GM06990 (cell line): ENCODE results near the gene S100A6.

Experiments
- DNase-seq: peaks from one replicate; pipeline ENCODE4 v3.0.0-alpha.2; 2011; ENCODE audit not compliant: insufficient read length; ENCODE audit errors: extremely low read depth
- H3K27me3 ChIP-seq: replicated peaks from 2 replicates; pipeline ENCODE4 v1.6.0; 2011; ENCODE audit warnings: low read length; ENCODE audit not compliant: control insufficient read depth, insufficient read depth
- H3K36me3 ChIP-seq: 2 replicates; pipeline ENCODE4 v1.5.1; 2011; ENCODE audit warnings: low read length; ENCODE audit not compliant: control insufficient read depth, insufficient read depth
- H3K4me3 ChIP-seq: replicated peaks from 2 replicates; pipeline ENCODE4 v1.5.1; 2011; ENCODE audit warnings: low read depth, mild to moderate bottlenecking, control low read depth, low read length
- TF ChIP-seq, protein P1 (sequence below): IDR thresholded peaks from 2 replicates; pipeline ENCODE4 v1.5.1; 2011; ENCODE audit warnings: low read length, control low read depth, mild to moderate bottlenecking, inconsistent platforms; ENCODE audit not compliant: insufficient read depth, poor library complexity, severe bottlenecking

Gene S100A6

DNA sequence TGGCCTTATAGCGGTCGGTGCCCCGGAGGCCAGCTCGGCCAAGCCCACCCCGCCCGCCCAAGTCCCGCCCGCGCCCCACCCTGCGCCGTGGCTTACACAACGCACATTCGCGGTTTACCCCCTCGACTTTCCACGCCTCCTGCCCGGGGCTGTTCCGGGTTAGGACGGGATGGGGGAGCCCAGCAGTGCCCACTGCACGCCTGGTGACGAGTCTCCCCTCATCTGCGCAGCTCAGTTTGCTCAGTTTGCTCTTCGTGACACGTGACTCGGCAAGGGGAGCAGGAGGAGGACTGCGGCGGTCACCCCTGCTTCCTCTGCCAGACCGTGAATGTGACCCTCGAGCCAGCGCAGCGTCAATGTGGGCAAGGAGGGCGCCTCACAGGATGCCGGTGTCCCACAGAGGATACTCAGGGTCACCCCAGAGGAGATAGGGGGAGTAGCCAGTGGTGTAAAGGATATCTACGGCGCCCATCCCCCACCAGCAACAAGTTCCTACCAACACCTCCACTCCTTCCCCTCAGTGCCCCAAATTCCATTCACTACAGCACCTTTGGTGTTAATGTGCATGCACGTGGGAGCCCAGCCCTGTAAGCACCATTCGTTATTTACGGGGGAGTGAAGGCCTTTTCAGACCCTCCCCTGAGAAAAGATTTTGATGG, 350 bp upstream of the S100A6 start:
- H3K36me3 ChIP-seq: no peaks in the 10 kb centered on the region
- no peaks in the 10 kb centered on the region; the same call in 1 of the 2 replicates for H3K27me3 ChIP-seq
- peak; percentile 55 for DNase-seq
- H3K4me3 ChIP-seq: peak overlapping the region; percentile 48
- TF ChIP-seq, protein P1, sequence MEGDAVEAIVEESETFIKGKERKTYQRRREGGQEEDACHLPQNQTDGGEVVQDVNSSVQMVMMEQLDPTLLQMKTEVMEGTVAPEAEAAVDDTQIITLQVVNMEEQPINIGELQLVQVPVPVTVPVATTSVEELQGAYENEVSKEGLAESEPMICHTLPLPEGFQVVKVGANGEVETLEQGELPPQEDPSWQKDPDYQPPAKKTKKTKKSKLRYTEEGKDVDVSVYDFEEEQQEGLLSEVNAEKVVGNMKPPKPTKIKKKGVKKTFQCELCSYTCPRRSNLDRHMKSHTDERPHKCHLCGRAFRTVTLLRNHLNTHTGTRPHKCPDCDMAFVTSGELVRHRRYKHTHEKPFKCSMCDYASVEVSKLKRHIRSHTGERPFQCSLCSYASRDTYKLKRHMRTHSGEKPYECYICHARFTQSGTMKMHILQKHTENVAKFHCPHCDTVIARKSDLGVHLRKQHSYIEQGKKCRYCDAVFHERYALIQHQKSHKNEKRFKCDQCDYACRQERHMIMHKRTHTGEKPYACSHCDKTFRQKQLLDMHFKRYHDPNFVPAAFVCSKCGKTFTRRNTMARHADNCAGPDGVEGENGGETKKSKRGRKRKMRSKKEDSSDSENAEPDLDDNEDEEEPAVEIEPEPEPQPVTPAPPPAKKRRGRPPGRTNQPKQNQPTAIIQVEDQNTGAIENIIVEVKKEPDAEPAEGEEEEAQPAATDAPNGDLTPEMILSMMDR: no peak

DNA sequence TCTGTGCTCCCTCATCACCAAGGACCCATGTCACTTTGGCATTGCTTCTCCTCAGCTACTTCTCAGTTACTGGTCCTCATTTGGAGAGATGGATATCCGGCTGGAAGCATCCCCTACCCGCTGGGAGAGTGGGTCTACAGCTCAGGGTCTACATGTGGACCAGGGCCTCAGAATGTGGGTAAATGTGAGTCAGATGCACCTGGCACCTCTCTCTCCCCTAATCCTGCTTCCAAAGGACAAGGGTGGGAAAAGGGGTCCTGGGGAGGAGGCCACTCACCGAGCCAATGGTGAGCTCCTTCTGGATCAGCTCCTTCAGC, 908 bp downstream of the S100A6 start:
- no peaks in the 10 kb centered on the region; the same call in 1 of the 2 replicates for H3K27me3 ChIP-seq
- DNase-seq: no peak
- TF ChIP-seq, protein P1: no peak
- no peaks in the 10 kb centered on the region for H3K36me3 ChIP-seq
- H3K4me3 ChIP-seq: no peak overlapping the region

DNA sequence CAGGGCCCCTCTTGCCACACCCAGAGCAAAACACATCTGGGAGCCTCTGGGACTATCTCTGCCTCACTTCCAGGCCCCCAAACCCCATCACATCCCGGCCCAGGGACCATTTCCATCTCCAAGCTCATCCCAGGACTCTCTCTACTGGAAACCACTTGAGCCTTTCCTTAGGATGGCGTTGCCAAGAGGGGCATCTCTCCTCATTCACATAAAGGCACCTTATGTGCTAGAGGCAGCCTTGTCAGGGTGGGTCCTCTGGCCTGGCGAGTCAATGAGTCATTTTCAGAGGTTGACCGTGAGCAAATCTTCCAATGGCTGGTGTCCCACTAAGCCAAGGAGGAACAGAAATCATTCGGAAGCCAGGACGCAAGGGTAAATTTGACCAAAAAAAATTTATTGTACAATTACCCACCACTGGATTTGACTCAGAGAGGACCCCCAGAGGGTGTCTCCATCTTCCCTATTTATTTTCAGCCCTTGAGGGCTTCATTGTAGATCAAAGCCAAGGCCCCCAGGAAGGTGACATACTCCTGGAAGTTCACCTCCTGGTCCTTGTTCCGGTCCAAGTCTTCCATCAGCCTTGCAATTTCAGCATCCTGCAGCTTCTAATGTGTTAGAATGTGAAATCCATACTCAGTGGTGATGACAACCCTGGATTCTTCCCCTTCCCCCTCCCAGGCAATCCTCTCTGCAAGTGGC, 1.4 kb downstream of the S100A6 start:
- no peak for DNase-seq
- TF ChIP-seq, protein P1: no peak
- no peaks in the 10 kb centered on the region; the same call in 1 of the 2 replicates for H3K27me3 ChIP-seq
- H3K4me3 ChIP-seq: no peak overlapping the region
- no peaks in the 10 kb centered on the region for H3K36me3 ChIP-seq

DNA sequence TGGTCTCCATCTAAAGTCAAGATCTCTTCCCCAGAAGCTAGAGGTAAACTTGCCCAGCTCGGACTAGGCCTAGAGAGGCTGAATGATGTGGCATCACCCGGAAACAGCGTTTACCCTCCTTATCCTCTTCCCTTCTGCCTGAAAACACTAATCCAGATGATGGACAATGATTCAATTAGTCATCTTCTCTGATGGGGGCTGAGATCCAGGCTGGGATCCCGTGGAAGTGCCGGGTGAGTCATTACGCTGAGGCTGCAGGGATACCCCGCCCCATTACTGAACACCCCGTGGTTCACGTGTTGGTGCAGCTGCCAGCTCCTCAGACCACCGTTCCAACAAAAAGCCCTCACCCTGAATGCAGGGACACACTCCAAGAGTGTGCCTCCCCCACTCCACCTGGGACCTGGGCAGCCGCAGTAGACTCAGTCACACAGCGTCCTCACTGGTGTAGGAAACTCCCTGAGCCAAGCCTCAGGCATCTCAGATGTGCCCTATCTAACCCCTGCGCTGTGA, 2.0 kb downstream of the S100A6 start:
- TF ChIP-seq, protein P1: no peak
- Histone ChIP-seq H3K36me3 (no peaks in the 10 kb centered on the region), H3K4me3 (no peak overlapping the region), H3K27me3 (no peaks in the 10 kb centered on the region; the same call in 1 of the 2 replicates)
- DNase-seq: no peak

DNA sequence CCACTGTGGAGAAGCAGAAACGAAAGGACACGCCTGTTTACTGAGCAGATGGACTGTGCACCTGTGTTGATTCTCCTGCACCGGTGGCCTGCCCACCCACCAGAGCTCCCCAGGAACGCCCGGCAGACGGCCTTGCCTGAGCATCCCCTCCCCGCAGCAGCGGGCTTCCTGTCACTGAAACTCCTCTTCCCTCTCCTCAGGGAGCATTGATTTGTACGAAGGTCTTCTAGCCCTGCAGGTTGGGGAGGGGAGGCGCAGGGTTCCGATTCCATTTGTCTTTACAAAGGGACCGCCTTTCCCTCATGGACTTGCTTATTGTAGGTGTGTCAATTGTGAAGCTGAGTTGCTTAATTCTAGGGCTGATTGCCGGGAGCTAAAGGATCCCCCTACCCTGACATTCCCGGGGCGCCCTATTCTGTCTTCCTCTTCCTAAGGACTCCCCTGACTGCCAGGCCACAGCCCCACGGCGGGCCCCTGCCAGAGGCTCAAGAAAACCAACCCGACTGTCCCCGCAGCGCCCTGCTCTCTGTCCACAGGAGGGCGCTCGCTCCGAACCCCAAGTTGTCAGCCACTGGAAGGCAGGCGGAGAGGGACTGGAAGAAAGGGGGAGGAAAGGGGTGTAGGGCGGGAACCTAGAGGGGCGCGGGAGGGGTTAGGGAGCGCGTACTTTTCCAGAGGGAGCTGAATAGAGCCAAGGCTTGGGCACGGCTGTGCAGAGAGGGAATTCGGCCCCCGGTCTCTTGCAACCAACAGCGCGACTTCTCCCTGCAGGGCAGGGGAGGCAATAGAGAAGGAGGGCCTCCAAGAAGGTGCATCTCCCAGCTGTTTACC, 2.8 kb downstream of the S100A6 start:
- Histone ChIP-seq H3K27me3 (no peaks in the 10 kb centered on the region; the same call in 1 of the 2 replicates), H3K4me3 (no peak overlapping the region), H3K36me3 (no peaks in the 10 kb centered on the region)
- TF ChIP-seq, protein P1: peak; percentile 88
- DNase-seq: peak; percentile 58
